Right renal pelvis (tissue), 4 donors: ENCODE results near the gene SOAT1. TPM values are rescaled to one million over a fixed set of nuclear protein-coding genes. Genes with fewer than 3 reads are reported as not detected.
A peak's percentile ranks its signal among the peaks of the same experiment; 100 is the strongest.
"Not testable (repeated sequence)": the region's sequence is repeated elsewhere in the genome, so short reads cannot be mapped to it uniquely, and the experiment has no call there.

Source experiments
- DNase-seq, 4 donors: peaks; one replicate each; pipeline ENCODE4 v3.0.0-alpha.2; 2013; ENCODE audit warnings: low read depth in 4 of 4, low spot score in 3 of 4, missing footprints in 1 of 4
- polyA plus RNA-seq, 4 donors: library from polyadenylated mRNA; unstranded; fragments of 120-200 nt; gene quantifications; one replicate each; pipeline ENCODE4 v1.2.1, GENCODE V29; 2013; ENCODE audit not compliant: insufficient read length in 4 of 4

SOAT1 gene
- polyA plus RNA-seq, 4 donors: 30.4 to 39.0 (median 36.2) TPM

DNA sequence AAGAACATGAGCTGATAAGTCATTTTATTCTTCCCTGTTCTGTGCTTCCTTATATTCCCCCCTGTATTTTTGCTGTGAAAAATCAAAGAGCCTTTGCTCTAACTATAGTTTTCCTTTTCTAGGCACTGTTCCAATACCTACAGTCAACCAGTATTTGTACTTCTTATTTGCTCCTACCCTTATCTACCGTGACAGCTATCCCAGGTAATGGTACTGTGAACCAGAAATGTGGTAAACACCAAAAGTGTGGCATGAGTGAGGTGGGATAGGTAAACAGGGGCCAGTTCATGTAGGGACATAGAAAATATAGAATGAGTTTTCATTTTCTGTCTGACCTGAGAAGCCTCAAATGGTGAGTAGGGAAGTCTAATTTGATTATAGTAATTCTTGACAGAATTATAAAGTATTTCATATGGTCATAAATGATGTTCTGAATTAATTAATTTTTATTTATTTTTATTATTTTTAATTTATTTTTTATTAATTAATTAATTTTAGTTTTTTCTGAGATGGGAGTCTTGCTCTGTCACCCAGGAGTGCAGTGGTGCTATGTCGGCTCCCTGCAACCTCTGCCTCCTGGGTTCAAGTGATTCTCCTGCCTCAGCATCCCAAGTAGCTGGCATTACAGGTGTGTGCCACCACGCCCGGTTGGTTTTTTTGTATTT, 49.3 kb downstream of the SOAT1 start:
- no peak for DNase-seq

DNA sequence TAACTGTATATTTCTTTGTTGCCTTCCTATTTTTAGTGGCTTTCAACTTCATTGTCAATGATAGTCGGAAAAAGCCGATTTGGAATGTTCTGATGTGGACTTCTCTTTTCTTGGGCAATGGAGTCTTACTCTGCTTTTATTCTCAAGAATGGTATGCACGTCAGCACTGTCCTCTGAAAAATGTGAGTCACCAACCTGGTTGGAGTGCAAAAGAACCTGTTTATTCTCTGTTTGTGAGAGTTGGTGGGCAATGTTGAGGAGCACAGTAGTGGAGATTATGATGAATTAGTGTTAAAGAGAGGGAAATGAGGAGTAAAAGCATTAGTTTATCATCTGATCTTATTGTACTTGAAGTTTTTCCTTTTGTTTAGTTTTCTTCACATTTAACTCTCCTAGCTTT, 57.7 kb downstream of the SOAT1 start:
- DNase-seq: no peak

DNA sequence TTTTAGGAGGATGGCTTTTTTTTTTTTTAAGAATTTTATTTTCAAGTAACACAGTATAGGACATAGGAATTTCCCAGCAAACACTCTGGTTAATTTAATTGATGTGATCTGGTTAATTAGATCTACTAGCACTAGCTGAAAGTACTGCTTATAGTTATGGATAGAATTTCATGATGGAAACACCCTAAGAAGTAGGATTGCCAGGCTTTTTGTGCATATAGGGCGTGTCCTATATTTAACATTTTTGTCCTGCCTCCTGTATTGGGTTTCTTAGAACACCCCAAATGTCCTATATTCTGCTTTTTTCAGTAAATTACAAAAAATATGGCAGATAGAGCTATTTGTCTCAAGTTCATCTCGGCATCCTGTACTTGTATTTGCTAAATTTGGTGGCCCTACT, 58.6 kb downstream of the SOAT1 start:
- DNase-seq: no peak

DNA sequence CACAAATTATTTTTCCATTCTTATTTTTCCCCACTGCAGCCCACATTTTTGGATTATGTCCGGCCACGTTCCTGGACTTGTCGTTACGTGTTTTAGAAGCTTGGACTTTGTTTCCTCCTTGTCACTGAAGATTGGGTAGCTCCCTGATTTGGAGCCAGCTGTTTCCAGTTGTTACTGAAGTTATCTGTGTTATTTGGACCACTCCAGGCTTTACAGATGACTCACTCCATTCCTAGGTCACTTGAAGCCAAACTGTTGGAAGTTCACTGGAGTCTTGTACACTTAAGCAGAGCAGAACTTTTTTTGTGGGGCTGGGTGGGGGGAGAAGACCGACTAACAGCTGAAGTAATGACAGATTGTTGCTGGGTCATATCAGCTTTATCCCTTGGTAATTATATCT, 59.9 kb downstream of the SOAT1 start:
- no peak for DNase-seq

DNA sequence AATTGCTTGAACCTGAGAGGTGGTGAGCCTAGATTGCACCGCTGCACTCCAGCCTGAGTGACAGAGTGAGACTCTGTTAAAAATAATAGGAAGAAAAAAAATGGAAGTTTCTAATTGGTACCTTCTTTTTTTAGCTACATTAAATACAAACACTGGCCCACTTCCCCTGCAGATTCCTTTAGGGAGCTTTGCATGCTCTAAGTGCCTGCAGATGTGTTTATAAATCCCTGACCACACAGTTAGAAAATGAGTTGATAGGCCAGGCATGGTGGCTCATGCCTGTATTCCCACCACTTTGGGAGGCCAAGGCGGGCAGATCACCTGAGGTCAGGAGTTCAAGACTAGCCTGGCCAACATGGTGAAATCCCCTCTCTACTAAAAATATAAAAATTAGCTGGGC, 68.0 kb downstream of the SOAT1 start:
- DNase-seq: not testable (repeated sequence)

DNA sequence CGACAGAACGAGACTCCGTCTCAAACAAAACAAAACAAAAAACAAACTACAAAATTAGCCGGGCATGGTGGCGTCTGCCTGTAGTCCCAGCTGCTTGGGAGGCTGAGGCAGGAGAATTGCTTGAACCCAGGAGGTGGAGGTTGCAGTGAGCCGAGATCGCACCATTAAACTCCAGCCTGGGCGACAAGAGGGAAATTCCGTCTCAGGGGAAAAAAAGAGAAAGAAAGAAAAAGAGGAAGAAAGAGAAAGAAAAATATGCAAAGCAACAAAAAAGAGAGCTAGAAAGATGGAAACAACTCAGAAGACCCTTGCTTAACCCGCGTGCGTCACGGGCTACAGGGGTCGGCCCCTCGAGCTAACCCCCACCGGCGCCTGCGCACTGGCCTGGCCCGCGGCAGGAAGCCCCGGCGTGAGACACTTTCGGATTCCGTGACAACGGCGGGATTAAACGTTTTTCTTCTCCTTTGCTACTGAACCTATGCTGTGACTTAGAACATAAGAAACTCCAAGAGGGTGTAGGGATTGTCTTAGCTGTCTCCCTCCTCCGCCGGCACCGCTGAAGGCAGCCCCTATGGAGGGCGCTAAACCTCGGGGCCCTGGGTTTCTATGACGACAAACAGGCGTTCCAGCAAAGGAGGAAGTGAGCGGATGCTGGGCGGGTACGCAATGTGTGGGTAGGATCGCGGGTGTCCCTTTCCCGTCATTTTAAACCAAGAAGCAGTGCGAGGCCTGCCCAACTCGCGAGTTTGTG, 71.9 kb downstream of the SOAT1 start, which contains the start of gene AXDND1:
Gene AXDND1 (plus strand): TSS at position 630 of the 751 bp plus-strand sequence. CDS start 539 bp downstream, outside the sequence.
- DNase-seq: peak; percentile 73 to 83 (median 78)

DNA sequence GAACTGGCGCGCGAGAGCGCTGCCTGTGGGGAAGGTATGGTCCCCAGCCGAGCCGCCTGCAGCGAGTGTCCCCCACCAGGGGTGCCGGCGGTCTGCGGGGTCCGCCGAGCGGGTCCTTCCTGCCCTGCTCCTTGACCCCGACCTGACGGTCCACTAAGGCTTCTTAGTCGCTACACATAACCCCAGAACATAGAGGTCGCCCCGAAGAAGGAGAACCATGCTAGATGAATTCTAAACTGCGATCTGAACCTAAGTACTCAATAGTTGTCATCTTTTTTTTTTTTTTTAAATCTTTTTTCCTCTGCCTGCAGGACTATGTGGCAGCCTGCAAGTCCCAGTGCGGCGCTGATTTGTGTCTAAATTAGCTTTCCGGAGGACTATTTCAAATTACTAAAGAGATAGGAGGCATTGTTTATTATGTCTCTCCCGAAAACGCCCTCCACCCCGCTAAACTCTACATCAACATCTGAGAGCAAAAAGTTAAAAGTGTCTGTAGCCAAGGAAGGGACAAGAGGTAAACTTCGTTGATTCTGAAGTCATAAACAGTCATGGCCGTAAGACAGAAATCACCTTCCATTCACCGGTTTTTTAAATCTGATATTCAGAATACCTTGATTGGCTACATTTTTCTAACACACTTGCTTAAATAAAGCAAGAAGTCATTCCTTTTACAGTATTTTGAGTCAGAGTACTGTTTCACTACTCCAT, 72.7 kb downstream of the SOAT1 start:
- no peak for DNase-seq

DNA sequence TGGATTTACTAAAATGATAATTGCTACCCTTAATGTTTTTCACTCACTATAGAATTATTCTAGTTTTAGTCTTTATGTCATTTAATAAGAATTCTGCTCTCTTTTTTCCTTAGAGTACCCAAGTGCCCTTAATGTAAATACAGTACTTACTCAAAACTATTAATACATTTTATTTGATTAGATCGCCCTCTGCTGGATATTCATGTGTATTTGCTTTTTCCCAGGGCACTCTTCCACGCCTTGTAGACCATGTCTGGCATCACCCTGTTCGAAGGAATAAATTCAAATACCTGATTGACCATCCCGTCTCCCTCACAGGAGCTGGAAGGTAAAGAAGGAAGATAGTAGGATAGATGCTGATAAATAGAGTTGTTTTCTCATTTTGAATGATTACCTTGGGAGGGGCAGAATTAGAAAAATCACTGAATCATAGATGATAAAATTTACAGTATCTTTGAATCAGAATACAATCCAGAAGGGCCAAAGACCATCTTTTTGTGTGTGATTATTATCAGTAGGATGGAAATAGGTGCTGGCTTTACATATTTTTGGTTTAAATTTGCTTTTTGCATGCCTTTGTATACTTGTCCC, 76.2 kb downstream of the SOAT1 start:
- peak; percentile 35 to 44 (median 39) for DNase-seq

DNA sequence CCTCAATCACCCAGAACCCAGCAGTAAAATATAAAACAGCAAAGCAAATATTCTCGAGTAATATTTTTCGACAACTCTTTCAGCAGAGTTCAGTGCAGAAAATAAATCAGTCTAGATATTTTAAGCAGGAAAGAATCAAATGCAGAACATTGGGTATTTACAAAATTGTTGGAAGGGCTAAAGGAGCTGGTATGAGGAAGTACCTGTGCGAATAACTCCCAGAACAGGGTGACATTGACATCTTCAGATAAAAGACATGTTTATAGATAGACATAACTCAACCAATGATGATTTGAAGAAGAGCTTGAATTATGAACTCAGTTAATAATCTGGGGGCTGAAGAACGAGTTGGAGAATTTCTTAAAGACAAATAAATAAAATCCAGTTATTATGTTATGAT, 78.6 kb downstream of the SOAT1 start:
- no peak for DNase-seq

DNA sequence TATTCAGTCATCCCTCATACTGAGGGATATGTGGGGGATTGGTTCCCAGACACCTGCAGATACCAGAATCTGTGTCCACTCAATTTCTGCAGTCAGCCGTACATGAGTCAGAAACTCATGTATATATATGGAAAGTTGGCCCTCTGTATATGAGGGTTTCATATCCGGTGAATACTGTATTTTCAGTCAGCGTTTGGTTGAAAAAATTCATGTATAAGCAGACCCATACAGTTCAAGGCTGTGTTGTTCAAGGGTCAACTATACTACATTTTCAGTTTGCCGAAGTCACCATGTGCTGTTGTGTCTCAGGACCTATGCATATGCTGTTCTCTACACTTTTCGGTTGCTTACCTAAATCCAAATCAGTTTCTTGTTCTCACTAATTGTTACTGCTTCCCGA, 82.6 kb downstream of the SOAT1 start:
- DNase-seq: no peak

DNA sequence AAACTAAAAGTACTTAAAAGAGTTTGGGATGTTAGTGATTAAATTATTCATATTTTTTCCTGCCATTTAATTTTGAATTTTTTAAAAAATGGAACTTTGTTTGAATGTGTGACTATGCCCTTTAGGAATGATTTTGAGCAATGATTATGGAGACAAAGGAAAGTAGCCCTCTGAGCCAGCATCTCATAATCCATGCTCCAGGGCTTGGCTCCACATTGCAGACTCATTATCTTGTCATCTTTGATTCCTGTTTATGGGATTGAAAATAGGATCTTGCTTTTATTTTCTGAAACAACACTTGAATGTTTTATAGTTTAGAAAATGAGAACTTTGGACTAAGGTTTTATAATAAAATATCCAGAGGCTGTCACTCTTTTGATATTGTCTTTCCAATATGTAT, 86.7 kb downstream of the SOAT1 start:
- DNase-seq: no peak

DNA sequence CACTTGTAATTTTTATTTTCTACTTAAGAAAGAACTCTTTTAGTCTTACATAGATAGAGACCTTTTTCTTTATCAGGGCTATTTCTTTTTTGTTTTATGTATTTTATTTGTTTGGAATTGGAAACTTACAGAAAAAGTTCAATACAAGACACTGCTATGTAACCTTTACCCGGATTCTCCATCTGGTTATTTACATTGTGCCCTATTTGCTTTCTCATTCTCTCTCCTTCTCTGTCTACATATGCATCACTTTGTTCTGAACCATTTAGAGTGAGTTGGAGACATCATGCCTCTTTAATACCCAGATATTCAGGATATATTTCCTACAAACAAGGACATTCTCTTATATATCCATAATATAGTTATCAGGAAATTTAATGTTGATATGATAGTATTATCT, 90.4 kb downstream of the SOAT1 start:
- DNase-seq: no peak

DNA sequence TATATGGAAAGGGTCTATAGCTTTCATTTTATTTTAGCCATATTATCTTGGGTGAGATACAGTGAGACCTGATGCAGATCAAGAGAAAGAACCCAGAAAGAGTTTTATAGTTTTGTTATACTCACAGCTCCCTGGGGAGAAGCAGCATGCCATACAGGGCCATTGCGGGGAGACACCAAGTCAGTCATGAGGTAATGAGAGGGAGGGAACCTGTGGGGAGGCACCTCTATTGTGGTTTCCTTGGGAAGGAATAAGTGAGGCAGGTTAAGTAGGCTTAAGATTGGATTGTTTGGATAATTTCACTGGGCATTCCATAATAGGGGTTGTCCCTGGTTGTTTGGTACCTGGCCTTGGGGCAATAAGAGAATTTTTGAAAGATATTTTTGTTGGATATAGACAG, 91.9 kb downstream of the SOAT1 start:
- no peak for DNase-seq

DNA sequence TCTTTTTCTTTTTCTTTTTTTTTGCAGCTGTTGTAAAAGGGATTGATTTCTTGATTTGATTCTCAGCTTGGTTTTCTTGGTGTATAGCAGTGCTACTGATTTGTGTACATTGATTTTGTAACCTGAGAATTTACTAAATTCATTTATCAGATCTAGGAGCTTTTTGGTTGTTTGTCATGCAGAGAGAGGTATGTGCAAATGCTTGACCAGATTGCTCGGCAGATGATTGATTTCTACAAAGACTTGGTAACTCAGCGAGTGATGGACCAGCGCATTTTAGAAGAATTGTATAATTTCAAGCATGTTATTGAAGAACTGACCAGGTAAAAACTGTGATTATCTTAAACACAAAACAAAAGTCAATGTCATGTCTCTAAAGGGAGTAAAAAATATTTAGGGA, 100.1 kb downstream of the SOAT1 start:
- no peak for DNase-seq

DNA sequence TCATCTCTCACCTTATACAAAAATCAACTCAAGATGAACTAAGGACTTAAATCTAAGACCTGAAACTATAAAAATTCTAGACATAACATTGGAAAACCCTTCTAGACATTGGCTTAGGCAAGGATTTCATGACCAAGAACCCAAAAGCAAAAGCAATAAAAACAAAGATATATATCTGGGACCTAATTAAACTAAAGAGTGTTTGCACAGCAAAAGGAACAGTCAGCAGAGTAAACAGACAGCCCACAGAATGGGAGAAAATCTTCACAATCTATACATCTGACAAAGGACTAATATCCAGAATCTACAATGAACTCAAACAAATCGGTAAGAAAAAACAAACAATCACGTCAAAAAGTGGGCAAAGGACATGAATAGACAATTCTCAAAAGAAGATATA, 105.8 kb downstream of the SOAT1 start:
- DNase-seq: not testable (repeated sequence)

Other genes starting within 250 kb of the SOAT1 start
- 10 to 100 TPM; 24.3 to 26.4 (median 24.9) TPM for gene TOR3A, start 211.7 kb upstream of the SOAT1 start, polyA plus RNA-seq
- 10 to 100 TPM; 10.7 to 11.2 (median 10.9) TPM for gene ABL2, start 64.1 kb upstream of the SOAT1 start, polyA plus RNA-seq
- 10 to 100 TPM; 10.4 to 21.9 (median 12.6) TPM for gene AXDND1, start 72.2 kb downstream of the SOAT1 start, polyA plus RNA-seq